GM23248 (cell line): ENCODE measurements around the gene GAS7.

Experiments
- EZH2 ChIP-seq: fragments of 200-600 bp; sonication (generic); IDR thresholded peaks from 2 replicates; pipeline ENCODE4 v1.6.1; 2018; ENCODE audit warnings: antibody characterized with exemption, mild to moderate bottlenecking; ENCODE audit not compliant: insufficient read depth, poor library complexity, severe bottlenecking
- EZH2phosphoT487 ChIP-seq: fragments of 200-600 bp; sonication (generic); IDR thresholded peaks from 2 replicates; pipeline ENCODE4 v1.6.1; 2018; ENCODE audit warnings: antibody characterized with exemption, moderate library complexity, mild to moderate bottlenecking, low read depth; ENCODE audit not compliant: insufficient read depth

DNA sequence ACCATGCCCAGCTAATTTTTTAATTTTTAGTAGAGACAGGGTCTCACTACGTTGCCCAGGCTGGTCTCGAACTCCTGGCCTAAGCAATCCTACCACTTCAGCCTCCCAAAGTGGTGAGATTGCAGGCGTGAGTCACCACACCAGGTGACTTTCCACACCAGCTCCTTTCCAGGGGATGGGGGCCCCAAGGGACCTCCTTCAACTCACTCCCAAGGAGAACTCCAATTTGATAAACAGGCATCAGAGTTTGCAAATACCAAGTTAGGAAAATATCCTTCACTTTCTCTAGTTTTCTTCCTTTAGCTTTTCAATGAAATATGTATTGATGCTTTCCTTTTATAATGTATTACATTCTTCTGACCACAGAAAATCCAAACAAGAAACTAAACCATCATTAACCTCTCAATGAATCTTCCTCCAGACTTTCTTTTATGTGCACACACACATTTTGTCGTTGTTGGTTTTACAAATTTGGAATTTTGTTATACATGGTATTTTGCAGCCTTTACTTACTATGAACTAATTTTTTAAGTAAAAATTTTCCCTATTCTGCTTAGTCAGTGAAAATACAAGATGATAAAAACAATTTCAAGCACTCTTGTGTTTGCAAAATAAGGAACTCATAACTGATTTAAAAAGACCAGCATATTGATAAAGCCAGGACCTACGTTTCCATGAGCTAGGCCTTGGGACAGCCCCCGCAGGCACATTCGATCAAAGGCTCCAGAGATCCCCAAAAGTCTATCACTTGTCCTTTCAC, 32.0 kb downstream of the GAS7 start:
- TF ChIP-seq EZH2 = no peak
- TF ChIP-seq EZH2phosphoT487 = no peak
